HAP-1 (cell line): ENCODE data around the gene CELA1.
"Not testable (repeated sequence)": the region's sequence is repeated elsewhere in the genome, so short reads cannot be mapped to it uniquely, and the experiment has no call there.

Experiments used
- DNase-seq, 2 experiments: peaks; one replicate each; pipeline ENCODE4 v3.0.0-alpha.2; 2016 to 2020; ENCODE audit warnings: low spot score in 2 of 2
- H3K27me3 ChIP-seq: fragments of 250-450 bp; sonication (Bioruptor Pico); 2 replicates; pipeline ENCODE4 v1.5.1; 2020; ENCODE audit warnings: low read depth, mild to moderate bottlenecking, moderate library complexity
- H3K36me3 ChIP-seq: fragments of 250-450 bp; sonication (Bioruptor Pico); replicated peaks from 2 replicates; pipeline ENCODE4 v1.5.1; 2020; ENCODE audit warnings: mild to moderate bottlenecking
- H3K4me1 ChIP-seq: fragments of 250-450 bp; sonication (Bioruptor Pico); 2 replicates; pipeline ENCODE4 v1.5.1; 2020; ENCODE audit warnings: mild to moderate bottlenecking
- H3K4me3 ChIP-seq: fragments of 250-450 bp; sonication (Bioruptor Pico); 2 replicates; pipeline ENCODE4 v1.5.1; 2020; ENCODE audit warnings: mild to moderate bottlenecking, moderate library complexity
- H3K9me3 ChIP-seq: fragments of 250-450 bp; sonication (Bioruptor Pico); 2 replicates; pipeline ENCODE4 v1.5.1; 2020; ENCODE audit warnings: mild to moderate bottlenecking, moderate library complexity
- in situ Hi-C: fragments of 300-500 bp; cut with MboI; formaldehyde crosslinking; loops from 3 replicates; pipeline ENCODE4 v1.14.3; 2020; ENCODE audit warnings: low sequenced_read_pairs, inconsistent platforms, mixed read lengths

Gene CELA1

GRCh38 chr12:51300768-51301167 lies 45.7 kb downstream of the CELA1 start:
- in situ Hi-C loops, H3K27me3 ChIP-seq, H3K9me3 ChIP-seq, H3K36me3 ChIP-seq, DNase-seq, H3K4me1 ChIP-seq, H3K4me3 ChIP-seq: not testable (repeated sequence)

- Histone ChIP-seq H3K4me1 (no peaks in the 10 kb centered on the region), H3K4me3 (no peak overlapping the region), H3K36me3 (no peaks in the 10 kb centered on the region), H3K27me3 (no peaks in the 10 kb centered on the region), H3K9me3 (no peaks in the 10 kb centered on the region)
- DNase-seq: no peak
- in situ Hi-C loops: no loop called here
These were observed 50.8 kb downstream of the CELA1 start for GRCh38 chr12:51295651-51296050.

GRCh38 chr12:51294097-51294496 lies 52.4 kb downstream of the CELA1 start:
- H3K27me3 ChIP-seq, H3K4me1 ChIP-seq, H3K9me3 ChIP-seq, H3K36me3 ChIP-seq, DNase-seq, in situ Hi-C loops, H3K4me3 ChIP-seq: not testable (repeated sequence)

- no peaks in the 10 kb centered on the region for H3K36me3 ChIP-seq
- H3K4me1 ChIP-seq: no peaks in the 10 kb centered on the region
- no peak overlapping the region for H3K4me3 ChIP-seq
- H3K27me3 ChIP-seq: no peaks in the 10 kb centered on the region
- no peaks in the 10 kb centered on the region for H3K9me3 ChIP-seq
- in situ Hi-C loops: no loop called here
- DNase-seq: no peak
These were observed 52.8 kb downstream of the CELA1 start for GRCh38 chr12:51293696-51294095.

- DNase-seq, H3K9me3 ChIP-seq, in situ Hi-C loops, H3K4me3 ChIP-seq, H3K36me3 ChIP-seq, H3K27me3 ChIP-seq, H3K4me1 ChIP-seq: not testable (repeated sequence)
These were observed 54.6 kb downstream of the CELA1 start for GRCh38 chr12:51291603-51292513.

- Histone ChIP-seq H3K27me3 (no peaks in the 10 kb centered on the region), H3K4me3 (no peak overlapping the region), H3K36me3 (no peaks in the 10 kb centered on the region), H3K9me3 (no peaks in the 10 kb centered on the region), H3K4me1 (no peaks in the 10 kb centered on the region)
- DNase-seq: no peak
- in situ Hi-C loops: no loop called here
These were observed 60.6 kb downstream of the CELA1 start for GRCh38 chr12:51285843-51286242.

GRCh38 chr12:51281202-51281924 lies 65.1 kb downstream of the CELA1 start:
- no peaks in the 10 kb centered on the region for H3K4me1 ChIP-seq
- H3K36me3 ChIP-seq: no peaks in the 10 kb centered on the region
- no peaks in the 10 kb centered on the region for H3K9me3 ChIP-seq
- DNase-seq: no peak
- H3K27me3 ChIP-seq: no peaks in the 10 kb centered on the region
- no peak overlapping the region for H3K4me3 ChIP-seq
- in situ Hi-C loops: no loop called here
